Measurements from ENCODE around the gene PIGBOS1.
A peak's percentile ranks its signal among the peaks of the same experiment; 100 is the strongest.
"Not testable (repeated sequence)": the region's sequence is repeated elsewhere in the genome, so short reads cannot be mapped to it uniquely, and the experiment has no call there.

Gene PIGBOS1

DNA sequence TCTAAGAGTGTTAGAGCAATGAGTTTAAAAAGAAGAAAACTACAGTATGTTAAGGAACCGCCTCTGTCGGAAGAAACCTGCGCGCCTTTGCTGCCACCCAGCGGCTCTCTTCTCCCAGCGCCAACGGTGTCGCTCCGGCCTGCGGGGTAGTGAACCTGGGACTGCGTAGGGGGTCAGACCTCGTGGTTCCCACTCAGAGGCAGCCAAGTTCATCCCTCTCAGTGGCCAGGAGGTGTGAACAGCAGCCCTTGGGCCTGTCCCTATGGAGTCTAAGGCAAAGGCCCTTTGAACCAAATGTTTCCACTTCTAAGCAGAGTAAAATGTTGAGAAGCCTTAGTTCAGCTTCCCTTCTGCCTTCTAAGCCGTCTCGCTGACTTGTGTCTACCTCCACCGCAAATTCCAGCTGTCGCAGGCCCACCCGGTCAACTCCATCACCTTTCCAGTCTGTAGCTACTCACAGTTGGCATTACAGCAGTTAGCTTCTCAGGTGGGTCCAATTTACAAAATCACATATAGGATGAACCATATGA lies 28.3 kb downstream of the PIGBOS1 start:
- peak; percentile 48 for DNase-seq

DNA sequence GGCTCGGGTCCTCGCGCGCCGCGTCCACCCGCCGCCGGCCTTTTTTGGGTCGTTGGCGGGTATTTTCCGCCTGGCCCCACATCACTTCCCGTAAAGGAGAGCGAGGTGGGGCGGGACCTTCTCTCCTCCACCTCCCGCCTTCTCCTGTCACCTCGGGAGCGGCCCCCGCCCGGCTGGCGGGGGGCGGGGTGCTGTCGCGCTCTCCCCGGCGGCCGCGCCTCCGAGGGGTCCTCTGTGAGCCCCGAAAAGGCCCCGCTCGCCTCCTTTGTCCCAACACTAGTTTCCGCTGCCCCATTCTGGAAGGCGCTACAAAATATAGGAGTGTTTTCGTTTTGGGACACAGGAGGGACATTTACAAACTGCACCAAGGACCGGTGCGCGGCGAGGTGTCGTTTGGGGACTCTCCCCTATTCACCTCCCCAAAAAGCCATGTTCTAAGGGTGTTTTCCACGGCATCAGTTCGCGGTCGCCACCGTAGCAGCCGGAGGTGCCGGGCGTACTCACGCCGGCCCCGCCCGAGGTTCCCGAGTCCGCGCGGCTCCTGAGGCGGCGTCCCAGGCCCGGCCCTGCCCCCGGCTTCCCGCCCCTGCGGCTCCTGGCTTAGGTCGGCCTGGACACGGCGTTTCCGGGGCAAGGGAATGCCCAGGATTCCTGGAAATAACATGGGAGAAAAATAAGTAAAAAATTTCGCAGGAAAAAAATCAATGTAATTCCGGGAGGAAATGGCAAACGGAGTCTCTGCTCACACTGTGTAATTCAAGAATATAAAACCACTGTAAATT lies 29.0 kb downstream of the PIGBOS1 start, which contains the start of gene RAB27A:
Gene RAB27A (minus strand): TSS at position 68 of the 782 bp plus-strand sequence. CDS start 54,879 bp downstream, outside the sequence.
- DNase-seq, result peak; percentile 48

DNA sequence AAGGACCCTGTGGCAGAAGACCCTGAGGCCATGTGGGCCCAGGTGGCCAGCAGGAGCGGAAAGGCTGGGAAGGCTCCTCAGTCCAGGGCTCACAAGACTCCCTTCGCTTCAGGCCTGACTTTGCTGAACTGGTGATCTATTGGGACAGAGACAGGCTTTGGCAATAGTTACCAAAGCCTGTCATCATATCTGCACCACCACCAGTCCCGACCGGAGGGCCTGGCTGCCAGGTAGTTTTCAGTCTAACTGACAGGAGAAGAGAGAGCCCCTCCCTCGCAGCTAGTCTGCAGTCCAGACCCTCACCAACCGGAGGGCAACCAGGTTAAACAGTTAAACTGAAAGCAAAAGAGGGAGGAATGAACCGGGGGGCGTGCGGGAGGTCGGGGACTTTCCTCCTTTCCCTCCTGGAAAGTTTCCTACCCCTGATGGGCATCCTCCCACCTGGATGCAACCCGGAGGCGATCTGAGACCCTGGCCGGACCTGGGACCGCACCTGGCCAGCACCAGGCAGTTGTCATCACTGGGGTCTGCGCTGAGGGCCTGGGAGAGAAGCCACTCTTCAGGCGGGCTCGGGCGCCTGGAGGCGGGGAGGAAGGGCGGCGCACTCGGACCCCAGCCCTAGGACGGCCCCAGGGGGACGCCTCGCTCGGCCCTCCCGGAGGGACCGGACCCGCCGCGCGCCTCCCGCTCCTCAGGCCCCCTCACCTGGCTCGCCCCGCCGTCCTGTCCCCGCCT lies 29.7 kb downstream of the PIGBOS1 start:
- no peak for DNase-seq

DNA sequence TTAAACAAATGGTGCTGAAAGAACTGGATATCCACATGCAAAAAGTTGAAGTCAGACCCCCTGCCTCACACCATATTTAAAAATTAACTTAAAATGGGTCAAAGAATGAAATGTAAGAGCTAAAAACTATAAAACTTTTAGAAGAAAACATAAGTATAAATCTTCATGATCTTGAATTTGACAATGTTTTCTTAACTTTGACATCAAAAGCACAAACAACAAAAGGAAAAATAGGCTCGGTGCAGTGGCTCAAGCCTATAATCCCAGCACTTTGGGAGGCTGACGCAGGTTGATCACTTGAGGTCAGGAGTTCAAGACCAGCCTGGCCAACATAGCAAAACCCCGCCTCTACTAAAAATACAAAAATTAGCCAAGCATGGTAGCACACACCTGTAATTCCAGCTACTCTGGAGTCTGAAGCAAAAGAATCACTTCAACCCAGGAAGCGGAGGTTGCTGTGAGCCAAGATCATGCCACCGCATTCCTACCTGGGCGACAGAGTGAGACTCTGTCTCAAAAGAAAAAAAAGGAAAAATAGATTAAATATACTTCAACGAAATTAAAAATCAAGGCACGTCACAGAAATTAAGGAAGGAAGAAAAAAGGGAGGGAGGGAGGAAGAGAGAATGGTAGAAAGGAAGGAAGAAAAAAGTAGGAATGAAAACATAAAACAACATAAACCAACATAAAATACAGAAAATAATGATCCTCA lies 30.8 kb downstream of the PIGBOS1 start:
- no peak for DNase-seq

DNA sequence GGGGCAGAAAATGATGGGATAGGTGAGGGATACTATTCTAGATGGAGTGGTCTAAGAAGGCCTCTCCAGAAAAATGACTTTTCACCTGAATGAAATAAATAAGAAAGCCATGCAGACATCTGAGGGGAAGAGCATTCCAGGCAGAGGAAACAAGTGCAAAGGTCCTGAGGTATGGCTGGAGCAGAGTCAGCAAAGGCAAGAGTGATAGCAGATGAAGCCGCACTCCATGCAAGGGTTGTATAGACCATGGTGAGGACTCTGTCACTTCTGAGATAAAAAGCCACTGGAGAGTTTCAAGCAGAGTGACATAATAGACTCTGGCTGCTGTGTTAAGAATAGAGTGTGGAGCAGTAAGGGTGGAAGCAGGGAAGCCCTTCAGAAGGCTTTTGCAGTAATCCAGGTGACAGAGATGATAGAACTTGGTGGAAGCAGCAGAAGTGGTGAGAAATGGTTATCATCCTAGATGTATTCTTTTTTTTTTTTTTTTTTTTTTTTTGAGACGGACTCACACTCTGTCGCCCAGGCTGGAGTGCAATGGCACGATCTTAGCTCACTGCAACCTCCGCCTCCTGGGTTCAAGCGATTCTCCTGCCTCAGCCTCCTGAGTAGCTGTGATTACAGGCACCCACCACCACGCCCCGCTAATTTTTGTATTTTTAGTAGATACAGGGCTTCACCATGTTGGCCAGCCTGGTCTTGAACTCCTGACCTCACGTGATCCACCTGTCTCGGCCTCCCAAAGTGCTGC lies 32.3 kb downstream of the PIGBOS1 start:
- not testable (repeated sequence) for DNase-seq

DNA sequence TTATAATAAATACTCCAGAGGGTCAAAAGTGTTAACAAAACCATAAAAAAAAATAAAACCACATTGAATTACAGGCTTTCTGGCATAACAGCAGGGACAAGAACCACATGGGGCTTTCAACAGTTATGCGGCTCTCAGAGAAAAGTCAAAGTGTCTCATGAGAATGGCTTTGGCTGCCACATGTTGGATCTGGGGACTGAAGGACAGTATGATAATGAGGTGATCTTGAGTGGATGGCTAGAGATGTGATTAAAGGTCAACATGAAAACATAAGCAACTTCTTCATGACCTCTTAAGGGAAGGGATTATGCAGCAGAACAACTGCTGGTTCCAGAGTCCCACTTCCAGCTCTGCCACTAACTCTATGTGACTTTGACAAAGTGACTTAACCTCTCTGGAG lies 34.5 kb downstream of the PIGBOS1 start:
- DNase-seq, result no peak

DNA sequence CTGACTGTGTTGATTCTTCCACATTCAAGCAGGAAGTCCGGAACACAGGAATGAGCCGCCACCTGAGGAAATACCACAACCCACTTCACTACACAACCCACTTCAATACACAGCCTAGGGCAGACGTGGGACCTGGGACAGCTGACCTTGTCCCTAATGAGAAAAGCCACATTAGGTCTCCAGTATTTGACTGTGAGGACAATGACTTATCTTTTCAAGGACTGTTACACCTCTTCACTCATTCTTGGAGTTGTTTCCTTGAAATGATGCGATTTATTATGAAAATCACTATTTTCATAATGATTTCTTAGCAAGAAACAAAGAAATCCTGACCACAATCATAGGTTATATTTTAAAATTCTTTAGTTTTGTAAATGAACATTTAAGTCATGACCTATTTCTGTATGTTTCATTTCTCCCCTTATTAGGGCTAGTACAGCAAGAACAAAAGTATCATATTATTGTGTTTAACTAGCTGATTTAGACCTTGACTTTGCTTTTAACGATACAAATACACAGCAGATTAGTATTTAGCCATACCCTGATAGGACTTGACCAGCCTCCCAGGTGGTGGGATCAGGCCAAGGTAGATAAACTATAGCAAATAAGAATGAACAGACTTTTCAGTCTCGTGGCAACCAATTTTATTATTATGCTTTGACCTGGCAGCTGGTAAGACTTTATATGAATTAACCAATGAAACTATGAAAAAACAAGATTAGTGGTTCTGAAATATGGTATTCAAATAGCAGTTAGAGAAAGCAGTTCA lies 35.4 kb downstream of the PIGBOS1 start:
- DNase-seq, result no peak

DNA sequence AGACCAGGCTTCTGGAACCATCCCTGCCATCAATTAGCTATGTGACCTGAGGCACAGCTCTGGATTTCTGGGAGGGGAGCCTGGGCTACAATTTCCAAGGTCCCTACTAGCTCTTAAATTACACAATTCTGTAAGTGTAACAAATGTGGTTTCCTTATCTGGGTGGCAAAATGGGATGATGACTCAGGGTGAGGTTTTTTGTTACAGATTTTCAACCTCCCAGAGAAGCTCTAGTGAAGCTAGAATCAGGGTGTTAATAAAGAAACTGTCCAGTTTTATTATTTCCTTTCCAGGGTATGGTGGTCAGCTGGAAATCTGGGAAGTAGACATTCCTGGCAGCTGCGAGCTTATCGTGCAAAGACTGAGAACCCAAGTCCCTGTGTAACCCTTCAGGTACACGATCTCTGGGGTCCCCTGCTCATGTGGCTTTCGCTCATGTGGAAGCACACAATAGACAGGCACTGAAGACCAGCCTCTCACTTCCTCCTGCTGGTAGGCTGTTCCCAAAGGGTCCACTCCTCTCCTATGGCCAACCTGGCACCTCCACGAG lies 36.6 kb downstream of the PIGBOS1 start:
- DNase-seq, result no peak

DNA sequence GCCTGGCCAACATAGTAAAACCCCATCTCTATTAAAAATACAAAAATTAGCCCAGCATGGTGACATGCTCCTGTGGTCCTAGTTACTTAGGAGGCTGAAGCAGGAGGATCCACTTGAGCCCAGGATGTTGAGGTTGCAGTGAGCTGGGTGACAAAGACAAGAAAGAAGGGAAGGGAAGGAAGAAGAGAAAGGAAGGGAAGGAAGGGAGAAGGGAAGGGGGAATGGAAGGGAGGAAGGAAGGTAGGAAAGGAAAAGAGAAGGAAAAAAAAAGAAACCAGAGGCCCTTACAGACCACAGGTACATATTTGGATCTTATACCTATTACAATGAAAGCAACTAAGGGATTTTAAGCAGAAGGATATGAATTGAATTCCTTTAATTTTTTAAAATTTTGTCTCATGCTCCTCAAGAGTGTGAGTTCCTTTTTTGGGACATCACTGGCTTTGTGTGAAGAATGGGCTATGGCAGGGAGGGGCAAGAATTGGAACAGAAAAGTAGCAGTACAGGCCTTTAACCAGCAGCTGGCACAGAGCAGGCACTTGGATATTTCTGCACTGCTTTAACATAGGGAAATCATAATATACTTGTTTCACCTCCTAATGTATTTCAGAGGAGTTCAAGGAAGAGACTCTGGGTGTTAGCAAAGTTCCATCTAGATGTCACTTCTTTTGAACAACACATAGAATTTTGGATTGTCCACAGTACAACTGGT lies 37.2 kb downstream of the PIGBOS1 start:
- no peak for DNase-seq

DNA sequence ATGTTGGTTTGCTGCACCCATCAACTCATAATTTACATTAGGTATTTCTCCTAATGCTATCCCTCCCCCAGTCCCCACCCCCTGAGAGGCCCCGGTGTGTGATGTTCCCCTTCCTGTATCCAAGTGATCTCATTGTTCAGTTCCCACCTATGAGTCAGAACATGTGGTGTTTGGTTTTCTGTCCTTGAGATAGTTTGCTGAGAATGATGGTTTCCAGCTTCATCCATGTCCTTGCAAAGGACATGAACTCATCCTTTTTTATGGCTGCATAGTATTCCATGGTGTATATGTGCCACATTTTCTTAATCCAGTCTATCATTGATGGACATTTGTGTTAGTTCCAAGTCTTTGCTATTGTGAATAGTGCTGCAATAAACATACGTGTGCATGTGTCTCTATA lies 38.3 kb downstream of the PIGBOS1 start:
- not testable (repeated sequence) for DNase-seq

DNA sequence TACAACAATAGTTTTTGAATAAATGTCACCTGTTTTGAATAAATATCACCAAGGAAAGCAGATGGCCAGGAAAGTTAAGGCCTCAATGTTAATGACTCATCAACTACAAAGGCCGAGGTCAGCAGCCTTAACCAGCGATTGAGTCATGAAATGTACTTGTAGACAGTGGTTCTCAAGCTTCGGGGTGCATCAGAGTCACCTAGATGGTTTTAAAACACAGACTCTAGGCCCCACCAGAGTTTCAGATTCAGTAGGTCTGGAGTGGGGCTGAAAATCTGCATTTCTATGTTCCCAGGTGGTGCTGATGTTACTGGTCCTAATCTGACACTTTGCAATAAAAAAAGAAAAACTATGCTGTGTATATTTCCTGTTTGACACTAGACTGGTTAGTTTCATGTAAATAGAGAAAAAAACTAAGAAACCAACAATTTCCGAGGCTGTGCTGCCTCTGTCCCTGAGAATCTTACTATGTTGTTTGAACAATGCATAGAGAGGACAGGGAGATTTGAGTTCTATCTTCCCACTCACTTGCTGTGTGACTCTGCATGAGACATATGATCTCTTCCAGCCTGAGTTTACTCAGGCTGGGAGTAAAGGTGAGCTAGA lies 39.1 kb downstream of the PIGBOS1 start:
- DNase-seq, result no peak

DNA sequence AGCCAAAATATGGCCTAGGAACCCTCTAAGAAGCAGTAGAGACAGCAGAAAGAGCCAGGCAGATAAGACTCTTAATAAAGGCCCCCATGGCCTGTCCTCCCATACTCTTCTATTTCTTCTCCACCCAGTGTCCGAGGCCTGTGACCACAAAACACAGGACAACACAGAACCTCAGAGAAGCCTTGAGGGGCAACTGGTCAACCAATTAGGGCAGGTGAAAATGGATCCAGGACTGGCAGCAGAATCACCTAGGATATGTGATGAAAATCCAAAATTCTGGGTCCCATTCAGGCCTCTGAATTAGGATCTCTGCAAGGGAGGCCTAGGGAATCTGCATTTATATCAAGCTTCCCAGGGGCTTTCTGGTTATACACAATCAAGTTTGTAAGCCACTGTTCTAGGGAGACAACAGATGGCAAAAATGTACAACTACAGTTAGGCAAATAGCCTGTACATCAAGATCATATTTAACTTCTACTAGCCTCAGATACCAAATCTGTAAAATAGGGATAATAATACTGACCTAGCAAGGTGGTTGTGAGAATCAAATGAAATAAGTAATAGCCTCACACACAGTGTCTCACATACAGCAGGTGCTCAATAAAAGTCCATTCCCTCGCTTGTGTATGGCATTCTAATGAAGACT lies 39.7 kb downstream of the PIGBOS1 start:
- DNase-seq, result no peak

DNA sequence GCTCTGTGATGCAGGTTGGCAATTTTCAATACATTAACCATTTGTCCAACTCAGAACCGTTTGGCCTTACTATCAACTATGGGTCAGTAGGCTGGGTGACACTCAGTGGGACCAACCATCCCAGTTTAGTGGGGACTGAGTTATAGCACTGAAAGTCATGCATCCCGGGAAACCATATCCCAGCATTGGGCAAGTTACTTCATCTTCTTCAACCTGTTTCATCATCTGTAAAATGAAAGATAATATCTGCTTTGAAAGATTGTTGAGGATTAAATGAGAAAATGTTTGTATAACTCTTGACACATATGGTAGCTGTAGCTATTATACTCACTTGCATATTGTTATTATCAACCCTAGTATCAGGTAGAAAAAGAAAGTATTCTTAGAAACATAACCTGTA lies 41.2 kb downstream of the PIGBOS1 start:
- DNase-seq, result no peak

DNA sequence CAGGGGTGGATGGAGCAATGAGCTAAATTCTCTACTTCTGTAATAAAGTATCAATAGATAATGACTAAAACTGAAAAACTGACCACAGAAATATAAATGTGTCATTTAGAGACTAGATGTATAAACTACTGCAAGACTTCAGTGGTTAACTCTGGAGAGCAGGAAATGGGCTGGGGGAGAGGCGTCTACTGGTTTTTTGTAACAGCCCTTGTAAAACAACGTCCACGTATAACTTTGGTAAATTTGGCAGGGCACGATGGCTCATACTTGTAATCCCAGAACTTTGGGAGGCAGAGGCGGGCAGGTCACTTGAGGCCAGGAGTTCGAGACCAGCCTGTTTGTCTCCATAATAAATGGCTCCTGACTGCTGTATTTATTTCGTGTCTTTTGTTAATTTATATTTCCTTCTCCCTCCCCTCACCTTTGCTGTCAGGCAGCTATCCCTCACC lies 41.8 kb downstream of the PIGBOS1 start:
- no peak for DNase-seq

DNA sequence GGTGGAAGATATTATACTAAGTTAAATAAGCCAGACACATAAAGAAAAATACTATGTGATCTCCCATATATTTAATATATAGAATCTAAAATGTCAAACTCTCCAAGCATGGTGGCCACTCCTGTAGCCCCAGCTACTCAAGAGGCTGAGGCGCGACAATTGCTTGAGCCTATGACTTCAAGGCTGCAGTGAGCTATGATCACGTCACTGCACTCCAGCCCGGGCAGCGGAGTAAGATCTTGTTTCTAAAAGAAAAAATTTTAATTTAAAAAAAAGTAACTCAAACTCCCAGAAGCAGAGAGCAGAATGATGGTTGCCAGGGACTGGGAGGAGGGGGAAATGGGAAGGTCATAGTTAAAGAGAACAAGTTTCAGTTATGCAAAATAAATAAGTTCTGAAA lies 42.6 kb downstream of the PIGBOS1 start:
- no peak for DNase-seq

DNA sequence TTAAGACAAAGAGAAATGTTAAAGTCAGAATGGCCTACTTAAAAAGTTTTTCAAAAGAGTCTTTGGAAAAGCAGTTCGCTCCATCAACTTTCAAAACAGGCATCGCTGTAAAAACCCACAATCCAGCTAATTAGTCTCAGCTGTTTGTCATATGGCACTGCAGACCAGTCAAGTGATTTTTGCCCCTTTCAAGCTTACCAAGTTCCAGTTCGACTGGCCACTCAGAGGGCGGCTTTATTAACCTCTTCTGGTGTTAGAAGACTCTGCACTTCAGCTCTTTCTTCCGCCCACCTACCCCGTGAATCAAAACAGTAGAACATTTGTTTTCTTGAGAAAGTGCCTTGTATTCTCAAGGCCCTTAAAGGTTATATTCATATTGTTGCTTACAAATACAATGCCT lies 48.6 kb downstream of the PIGBOS1 start:
- no peak for DNase-seq

DNA sequence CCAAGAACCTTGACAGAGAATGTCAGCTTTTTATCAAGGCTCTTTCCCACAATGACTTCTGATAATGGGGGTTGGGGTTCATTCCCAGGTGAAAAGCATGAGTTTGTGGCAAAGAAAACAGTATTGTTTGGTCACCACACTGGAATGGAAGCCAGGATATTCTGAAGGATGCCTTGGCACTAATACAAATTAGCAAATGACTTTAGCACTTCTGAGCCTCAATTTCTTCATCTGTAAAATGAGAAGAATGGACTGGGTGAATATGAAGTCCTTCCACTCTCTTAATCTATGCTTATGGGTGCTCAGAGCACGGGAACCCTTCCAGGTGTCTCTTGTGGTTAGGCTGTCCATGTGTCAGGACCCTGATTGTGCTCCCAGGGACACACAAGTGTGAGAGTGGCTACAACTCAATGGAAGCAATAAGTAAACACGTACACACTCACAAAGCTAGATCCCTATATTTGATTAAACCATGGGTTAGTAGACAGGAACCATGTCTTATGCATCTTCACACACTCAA lies 50.7 kb downstream of the PIGBOS1 start:
- DNase-seq, result no peak

DNA sequence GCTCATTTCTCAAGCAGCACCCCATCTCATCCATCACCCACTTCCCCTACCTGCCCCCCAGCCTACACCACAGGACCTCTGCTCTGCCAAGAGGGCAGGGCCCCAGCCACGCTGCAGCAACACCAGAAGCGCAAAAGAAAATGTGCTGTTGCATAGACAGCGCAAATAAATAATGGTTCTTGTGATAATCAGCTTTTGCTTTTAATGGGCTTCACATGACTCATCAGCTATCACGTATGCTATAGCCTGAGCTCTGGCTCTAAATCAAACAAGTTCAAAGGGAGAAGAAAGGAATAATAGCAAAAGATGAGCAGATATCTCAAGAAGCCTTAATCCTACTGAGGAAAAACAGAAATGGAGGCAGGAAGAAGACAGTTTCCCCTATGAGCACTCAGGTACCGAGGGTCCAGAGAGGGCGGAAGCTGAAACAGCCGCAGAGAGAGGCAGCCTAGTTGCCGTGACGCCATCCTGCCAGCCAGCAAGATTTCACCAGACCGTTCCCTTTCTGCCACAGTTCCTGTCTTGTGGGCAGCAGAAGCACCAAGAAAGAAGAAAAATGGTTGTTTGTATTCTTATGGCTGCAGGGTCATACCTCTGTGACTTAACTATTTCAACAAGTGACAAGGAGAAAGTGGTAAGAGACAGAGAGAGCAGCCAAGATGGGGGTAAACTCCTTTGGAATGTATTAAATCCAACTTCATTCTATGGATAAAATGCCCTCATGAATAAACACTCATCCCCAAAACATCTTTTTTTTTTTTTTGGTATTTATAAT lies 51.3 kb downstream of the PIGBOS1 start:
- DNase-seq, result no peak

All from NCI-H1105 treated with DMSO at 0.1 percent for 48 hours (cell line).